Activated CD4-positive, alpha-beta T cell treated with anti-CD3 and anti-CD28 coated beads, Interleukin-2, amount 50 U/mL, for 1 hour (primary cell): ENCODE measurements around the gene SAMD11.
"Not testable (repeated sequence)": the region's sequence is repeated elsewhere in the genome, so short reads cannot be mapped to it uniquely, and the experiment has no call there.

ENCODE experiments used
- DNase-seq: peaks from one replicate; pipeline ENCODE4 v3.0.0-alpha.2; 2020

Gene SAMD11

GRCh38 chr1:935751-936231 lies 12.1 kb downstream of the SAMD11 start:
- DNase-seq: no peak

GRCh38 chr1:936348-937264 lies 12.9 kb downstream of the SAMD11 start:
- no peak for DNase-seq

- DNase-seq: no peak
These were observed 13.8 kb downstream of the SAMD11 start for GRCh38 chr1:937521-937920.

GRCh38 chr1:938088-938683 lies 14.5 kb downstream of the SAMD11 start:
- no peak for DNase-seq

- no peak for DNase-seq
These were observed 15.2 kb downstream of the SAMD11 start for GRCh38 chr1:938711-939489.

- DNase-seq: no peak
These were observed 15.9 kb downstream of the SAMD11 start for GRCh38 chr1:939511-940106.

GRCh38 chr1:940107-941014 lies 16.6 kb downstream of the SAMD11 start:
- DNase-seq: no peak

- no peak for DNase-seq
These were observed 17.4 kb downstream of the SAMD11 start for GRCh38 chr1:941015-941587.

- DNase-seq: no peak
These were observed 18.1 kb downstream of the SAMD11 start for GRCh38 chr1:941588-942383.

- no peak for DNase-seq
These were observed 18.7 kb downstream of the SAMD11 start for GRCh38 chr1:942411-942821.

- no peak for DNase-seq
These were observed 19.3 kb downstream of the SAMD11 start for GRCh38 chr1:942864-943533.

- no peak for DNase-seq
These were observed 20.0 kb downstream of the SAMD11 start for GRCh38 chr1:943545-944340.

- no peak for DNase-seq
These were observed 20.9 kb downstream of the SAMD11 start for GRCh38 chr1:944341-945325.

GRCh38 chr1:945688-946556 lies 22.2 kb downstream of the SAMD11 start:
- no peak for DNase-seq

GRCh38 chr1:946811-947210 lies 23.1 kb downstream of the SAMD11 start:
- DNase-seq: not testable (repeated sequence)

GRCh38 chr1:947958-948357 lies 24.2 kb downstream of the SAMD11 start:
- DNase-seq: no peak

GRCh38 chr1:950268-950667 lies 26.5 kb downstream of the SAMD11 start:
- DNase-seq: no peak
